BLaER1 treated with 17β-estradiol and CSF1 and Interleukin-3, amounts not matched to agents 10 nM and 100 nM (cell line): ENCODE results near the gene GRM1.

Experiments
- H3K27ac ChIP-seq, 11 experiments: shearing (Covaris generic); formaldehyde crosslinking; 2 replicates each; pipeline ENCODE4 v1.8.1; 2022
- H3K27me3 ChIP-seq, 11 experiments: shearing (Covaris generic); formaldehyde crosslinking; 2 replicates each; pipeline ENCODE4 v1.8.1; 2022
- H3K36me3 ChIP-seq, 11 experiments: shearing (Covaris generic); formaldehyde crosslinking; 2 replicates each; pipeline ENCODE4 v1.8.1; 2022
- H3K4me1 ChIP-seq, 10 experiments: shearing (Covaris generic); formaldehyde crosslinking; 2 replicates each; pipeline ENCODE4 v1.8.1; 2022
- H3K4me2 ChIP-seq, 11 experiments: shearing (Covaris generic); formaldehyde crosslinking; 2 replicates each; pipeline ENCODE4 v1.8.1; 2022
- H3K4me3 ChIP-seq, 10 experiments: shearing (Covaris generic); formaldehyde crosslinking; 2 replicates each; pipeline ENCODE4 v1.8.1; 2022
- H3K9ac ChIP-seq, 11 experiments: shearing (Covaris generic); formaldehyde crosslinking; 2 replicates each; pipeline ENCODE4 v1.8.1; 2022
- H3K9me3 ChIP-seq, 11 experiments: shearing (Covaris generic); formaldehyde crosslinking; replicated peaks in 1 of 11; 2 replicates each; pipeline ENCODE4 v1.8.1; 2022
- H4K20me1 ChIP-seq, 11 experiments: shearing (Covaris generic); formaldehyde crosslinking; 2 replicates each; pipeline ENCODE4 v1.8.1; 2022
- Cebpa-rat ChIP-seq, 11 experiments: shearing (Covaris generic); IDR thresholded peaks; 2 replicates each; pipeline ENCODE4 v1.8.1; 2022

GRM1 gene

GRCh38 chr6:146090474-146090873 is 61.6 kb downstream of the GRM1 start:
- H3K9me3 ChIP-seq = no peaks in the 10 kb centered on the region
- TF ChIP-seq Cebpa-rat (IDR thresholded peaks at IDR 0.05) = no peak
- H3K4me3 ChIP-seq = no peak overlapping the region
- H3K4me1 ChIP-seq = no peaks in the 10 kb centered on the region
- H3K27ac ChIP-seq = no peak overlapping the region
- no peaks in the 10 kb centered on the region for H3K27me3 ChIP-seq
- H4K20me1 ChIP-seq = no peaks in the 10 kb centered on the region
- H3K9ac ChIP-seq = no peak overlapping the region
- no peak overlapping the region for H3K4me2 ChIP-seq
- H3K36me3 ChIP-seq = no peaks in the 10 kb centered on the region

DNA sequence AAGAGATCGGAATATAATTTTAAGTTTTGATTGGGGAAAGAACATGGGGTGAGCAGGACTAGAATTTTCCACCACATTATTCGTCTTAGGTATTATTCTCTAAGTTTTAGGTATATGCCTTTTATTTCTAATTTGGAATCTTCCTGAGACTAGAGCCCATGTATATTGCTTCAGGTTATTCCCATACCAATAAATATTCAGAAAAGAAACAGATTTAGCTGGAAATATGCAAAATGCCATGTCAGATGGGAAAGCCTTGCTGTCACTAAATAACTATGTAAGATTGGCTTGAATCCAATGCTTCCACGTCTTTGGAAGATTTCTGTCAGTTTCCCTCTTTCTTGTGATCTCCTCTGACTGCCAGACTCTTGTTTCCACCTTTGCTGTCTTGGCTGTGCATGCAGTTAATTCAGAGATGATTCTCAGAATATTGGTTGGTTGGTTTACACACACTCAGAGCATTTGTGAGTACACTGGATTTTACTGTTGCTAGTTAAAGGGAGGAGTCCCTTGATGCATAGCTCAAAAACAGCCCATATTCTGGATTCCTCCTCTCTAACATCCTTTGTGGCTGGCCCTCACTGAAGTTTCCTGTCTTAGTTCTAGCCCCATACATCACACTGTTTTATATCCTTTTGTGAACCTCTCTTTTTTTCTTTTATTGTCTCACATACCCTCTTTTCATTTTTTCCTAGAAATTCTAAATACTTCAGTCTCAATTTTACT is 64.3 kb downstream of the GRM1 start:
- no peak for TF ChIP-seq Cebpa-rat (IDR thresholded peaks at IDR 0.05)
- no peak overlapping the region for H3K4me3 ChIP-seq
- no peaks in the 10 kb centered on the region for H4K20me1 ChIP-seq
- H3K9ac ChIP-seq = no peak overlapping the region
- no peaks in the 10 kb centered on the region for H3K9me3 ChIP-seq
- H3K27me3 ChIP-seq = no peaks in the 10 kb centered on the region
- H3K36me3 ChIP-seq = no peaks in the 10 kb centered on the region
- H3K4me1 ChIP-seq = no peaks in the 10 kb centered on the region
- H3K4me2 ChIP-seq = no peak overlapping the region
- no peak overlapping the region for H3K27ac ChIP-seq

GRCh38 chr6:146095481-146095880 is 66.6 kb downstream of the GRM1 start:
- Histone ChIP-seq H3K9me3 (peaks cover 0 to 8% (median 0%) of the 10 kb centered on the region in 11 experiments; a peak in 1 of 22 replicates), H3K4me1 (no peaks in the 10 kb centered on the region), H3K4me2 (no peak overlapping the region), H3K36me3 (no peaks in the 10 kb centered on the region), H3K9ac (no peak overlapping the region), H3K4me3 (no peak overlapping the region), H4K20me1 (no peaks in the 10 kb centered on the region), H3K27ac (no peak overlapping the region), H3K27me3 (no peaks in the 10 kb centered on the region)
- TF ChIP-seq Cebpa-rat (IDR thresholded peaks at IDR 0.05) = no peak

GRCh38 chr6:146097586-146097985 is 68.7 kb downstream of the GRM1 start:
- no peak for TF ChIP-seq Cebpa-rat (IDR thresholded peaks at IDR 0.05)
- no peak overlapping the region for H3K27ac ChIP-seq
- no peaks in the 10 kb centered on the region for H3K4me1 ChIP-seq
- no peaks in the 10 kb centered on the region for H4K20me1 ChIP-seq
- H3K4me2 ChIP-seq = no peak overlapping the region
- no peak overlapping the region for H3K9ac ChIP-seq
- no peaks in the 10 kb centered on the region for H3K27me3 ChIP-seq
- no peaks in the 10 kb centered on the region for H3K36me3 ChIP-seq
- no peak overlapping the region for H3K4me3 ChIP-seq
- peaks cover 0 to 8% (median 0%) of the 10 kb centered on the region in 11 experiments; a peak in 1 of 22 replicates for H3K9me3 ChIP-seq

DNA sequence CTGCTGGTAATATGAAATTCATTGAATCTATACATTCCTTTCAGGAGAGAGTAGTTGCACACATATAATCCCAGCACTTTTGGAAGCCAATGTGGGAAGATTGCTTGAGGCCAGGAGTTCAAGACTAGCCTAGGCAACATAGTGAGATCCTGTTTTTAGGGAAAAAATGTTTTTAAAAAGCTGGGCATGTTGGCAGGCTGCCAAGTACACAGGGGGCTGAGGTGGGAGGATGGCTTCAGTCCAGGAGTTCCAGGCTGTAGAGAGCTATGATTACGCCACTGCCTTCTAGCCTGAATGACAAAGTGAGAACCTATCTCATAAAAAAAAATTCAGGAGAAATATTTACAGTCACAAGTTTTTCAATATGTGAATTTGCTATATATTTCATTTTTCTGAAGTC is 71.9 kb downstream of the GRM1 start:
- H3K36me3 ChIP-seq = no peaks in the 10 kb centered on the region
- no peak overlapping the region for H3K4me2 ChIP-seq
- no peaks in the 10 kb centered on the region for H3K4me1 ChIP-seq
- H3K9me3 ChIP-seq = peaks cover 0 to 8% (median 0%) of the 10 kb centered on the region in 11 experiments; a peak in 1 of 22 replicates
- no peaks in the 10 kb centered on the region for H4K20me1 ChIP-seq
- TF ChIP-seq Cebpa-rat (IDR thresholded peaks at IDR 0.05) = no peak
- H3K4me3 ChIP-seq = no peak overlapping the region
- H3K9ac ChIP-seq = no peak overlapping the region
- no peak overlapping the region for H3K27ac ChIP-seq
- no peaks in the 10 kb centered on the region for H3K27me3 ChIP-seq

GRCh38 chr6:146103416-146104072 is 74.7 kb downstream of the GRM1 start:
- Histone ChIP-seq H3K27me3 (no peaks in the 10 kb centered on the region), H3K9me3 (peaks cover 0 to 7% (median 0%) of the 10 kb centered on the region in 11 experiments; a peak in 1 of 22 replicates), H3K9ac (no peak overlapping the region), H3K4me2 (no peak overlapping the region), H4K20me1 (no peaks in the 10 kb centered on the region), H3K36me3 (no peaks in the 10 kb centered on the region), H3K4me1 (no peaks in the 10 kb centered on the region), H3K4me3 (no peak overlapping the region), H3K27ac (no peak overlapping the region)
- TF ChIP-seq Cebpa-rat (IDR thresholded peaks at IDR 0.05) = peak in 1 of 11 experiments; percentile 24; a peak in 1 of 22 replicates

DNA sequence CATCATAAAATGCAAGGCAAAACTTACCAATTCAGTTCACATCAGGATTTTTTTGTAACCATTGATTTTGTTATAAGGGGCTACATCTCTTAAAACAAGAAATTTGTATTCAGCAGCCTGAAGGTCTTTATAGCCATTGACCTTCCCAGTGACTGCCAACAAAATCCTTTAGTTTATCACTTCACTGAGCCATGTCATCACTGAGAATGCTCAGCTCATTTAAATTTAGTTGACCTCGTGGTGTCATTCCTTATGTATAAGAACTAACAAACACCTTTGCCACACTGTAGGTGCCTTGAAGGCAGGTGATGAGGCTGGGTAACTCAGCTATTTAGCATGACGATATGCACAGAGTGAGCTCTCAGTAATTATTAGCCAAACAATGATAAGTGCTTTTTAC is 77.7 kb downstream of the GRM1 start:
- H3K27ac ChIP-seq = no peak overlapping the region
- H3K4me1 ChIP-seq = no peaks in the 10 kb centered on the region
- H3K9ac ChIP-seq = no peak overlapping the region
- no peaks in the 10 kb centered on the region for H3K27me3 ChIP-seq
- TF ChIP-seq Cebpa-rat (IDR thresholded peaks at IDR 0.05) = no peak
- H3K9me3 ChIP-seq = peaks cover 0 to 10% (median 0%) of the 10 kb centered on the region in 11 experiments; a peak in 3 of 22 replicates
- H3K4me2 ChIP-seq = no peak overlapping the region
- H4K20me1 ChIP-seq = no peaks in the 10 kb centered on the region
- no peaks in the 10 kb centered on the region for H3K36me3 ChIP-seq
- no peak overlapping the region for H3K4me3 ChIP-seq

DNA sequence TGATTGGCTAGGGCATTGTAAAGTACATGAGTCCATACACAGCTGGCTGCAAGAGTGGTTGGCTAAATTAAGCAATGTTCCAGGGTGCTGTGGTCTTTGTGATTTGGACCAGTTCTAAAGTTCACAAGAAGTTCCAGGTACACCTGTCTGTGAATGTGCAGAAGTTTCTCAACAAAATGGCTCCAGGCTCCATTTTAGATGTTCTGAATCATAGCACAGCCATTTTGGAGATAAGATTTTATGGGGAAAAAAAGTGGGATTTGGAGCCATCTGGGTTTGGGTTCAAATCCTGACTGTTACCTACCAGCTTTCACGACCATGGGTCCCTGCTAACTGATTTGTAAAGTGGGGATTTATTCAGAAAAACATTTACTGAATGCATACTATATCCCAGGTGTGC is 82.1 kb downstream of the GRM1 start:
- Histone ChIP-seq H4K20me1 (no peaks in the 10 kb centered on the region), H3K4me3 (no peak overlapping the region), H3K9me3 (peaks cover 0 to 10% (median 0%) of the 10 kb centered on the region in 11 experiments; a peak in 3 of 22 replicates), H3K27me3 (no peaks in the 10 kb centered on the region), H3K9ac (no peak overlapping the region), H3K36me3 (no peaks in the 10 kb centered on the region), H3K4me1 (no peaks in the 10 kb centered on the region), H3K4me2 (no peak overlapping the region), H3K27ac (no peak overlapping the region)
- no peak for TF ChIP-seq Cebpa-rat (IDR thresholded peaks at IDR 0.05)

GRCh38 chr6:146111881-146112450 is 83.1 kb downstream of the GRM1 start:
- H3K9me3 ChIP-seq = peaks cover 0 to 10% (median 0%) of the 10 kb centered on the region in 11 experiments; a peak in 3 of 22 replicates
- no peak overlapping the region for H3K9ac ChIP-seq
- no peak for TF ChIP-seq Cebpa-rat (IDR thresholded peaks at IDR 0.05)
- no peaks in the 10 kb centered on the region for H3K36me3 ChIP-seq
- H4K20me1 ChIP-seq = no peaks in the 10 kb centered on the region
- no peak overlapping the region for H3K4me3 ChIP-seq
- no peak overlapping the region for H3K27ac ChIP-seq
- H3K27me3 ChIP-seq = no peaks in the 10 kb centered on the region
- no peaks in the 10 kb centered on the region for H3K4me1 ChIP-seq
- H3K4me2 ChIP-seq = no peak overlapping the region
